ENCODE results near the gene WNT8B.

The WNT8B gene

DNA sequence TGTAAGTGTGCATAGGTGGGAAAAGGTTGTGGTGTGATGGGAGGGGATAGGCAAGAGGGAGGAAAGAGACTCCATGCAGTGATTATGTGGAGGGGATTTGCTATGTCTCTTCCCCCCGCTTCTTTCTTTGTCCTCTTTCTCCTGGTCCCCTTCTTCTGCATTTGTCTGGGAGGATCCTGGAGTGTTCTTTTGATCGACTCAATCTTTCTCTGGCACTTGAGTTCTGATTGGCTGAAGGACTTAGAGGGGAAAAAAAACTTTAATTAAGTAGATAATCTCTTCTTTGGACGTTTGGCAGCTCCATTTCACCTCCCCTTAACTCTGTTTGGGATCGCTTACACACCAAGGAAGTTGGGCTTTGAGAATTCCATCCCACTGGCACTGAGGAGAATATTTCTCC is at the start of gene WNT8B:
WNT8B (plus strand) TSS at position 301 of the 400 bp plus-strand sequence. CDS start 160 bp downstream, outside the sequence.
- DNase-seq, result no peak

GRCh38 chr10:100413173-100413572 is 49.6 kb upstream of the WNT8B start:
- peak in 1 of 2 donors; percentile 18 for DNase-seq

GRCh38 chr10:100419911-100420449 is 42.8 kb upstream of the WNT8B start:
- peak; percentile 53 to 60 for DNase-seq

DNA sequence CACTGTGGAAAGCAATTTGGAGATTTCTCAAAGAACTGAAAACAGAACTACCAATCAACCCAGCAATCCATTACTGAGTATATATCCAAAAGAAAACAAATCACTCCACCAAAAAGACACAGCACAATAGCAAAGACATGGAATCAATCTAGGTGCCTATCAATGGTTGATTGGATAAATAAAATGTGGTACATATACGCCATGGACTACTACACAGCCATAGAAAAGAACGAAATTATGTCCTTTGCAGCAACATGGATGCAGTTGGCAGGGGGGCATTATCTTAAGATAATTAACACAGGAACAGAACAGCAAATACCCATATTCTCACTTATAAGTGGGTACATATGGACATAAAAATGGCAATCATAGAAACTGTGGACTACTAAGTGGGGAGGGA is 35.4 kb upstream of the WNT8B start:
- no peak for DNase-seq

DNA sequence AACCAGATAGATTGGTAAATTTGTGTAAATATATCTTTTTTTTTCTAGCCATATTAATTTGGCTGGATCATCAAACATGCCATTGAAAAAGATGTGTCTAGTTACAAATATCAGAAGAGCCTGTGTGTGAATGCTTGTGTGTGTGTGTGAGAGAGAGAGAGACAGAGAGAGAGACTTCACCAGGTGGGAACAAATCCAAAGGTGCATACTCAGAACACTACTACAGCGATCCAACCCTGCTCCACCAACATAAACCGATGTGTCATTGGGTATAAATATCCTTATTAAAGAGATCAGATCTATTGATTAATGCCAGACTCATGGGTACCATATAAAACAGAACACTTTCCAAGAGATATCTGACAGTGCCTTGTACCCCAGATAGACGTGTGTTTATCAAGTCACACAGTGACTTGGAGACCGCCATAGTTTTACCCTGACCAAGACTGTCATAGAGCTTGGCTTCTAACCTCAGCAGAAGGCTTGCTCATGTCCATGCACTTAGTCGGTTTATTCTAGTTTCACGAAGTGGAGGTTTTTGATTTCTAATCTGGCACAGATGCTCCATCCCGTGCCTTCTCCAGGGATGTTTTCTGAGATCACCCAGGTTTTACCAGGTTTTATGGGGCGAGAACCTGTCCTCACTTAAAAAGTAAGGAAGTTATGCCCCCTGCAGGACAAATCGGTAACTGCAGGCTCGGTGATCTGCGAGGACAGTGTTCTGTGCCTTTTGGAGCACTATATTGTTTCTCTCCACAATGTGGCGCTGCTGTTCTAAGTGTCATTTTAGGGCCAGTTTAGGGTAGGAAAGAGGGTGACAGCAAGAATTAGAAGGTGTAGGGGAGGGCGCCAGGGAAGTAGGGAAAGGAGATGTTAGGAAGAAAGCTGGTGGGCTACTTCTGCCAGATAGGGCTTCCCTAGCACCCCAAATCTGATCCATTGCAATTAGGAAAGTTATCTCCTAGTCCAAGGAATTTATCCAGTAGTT is 29.3 kb upstream of the WNT8B start:
- DNase-seq, result peak; percentile 82 to 100

DNA sequence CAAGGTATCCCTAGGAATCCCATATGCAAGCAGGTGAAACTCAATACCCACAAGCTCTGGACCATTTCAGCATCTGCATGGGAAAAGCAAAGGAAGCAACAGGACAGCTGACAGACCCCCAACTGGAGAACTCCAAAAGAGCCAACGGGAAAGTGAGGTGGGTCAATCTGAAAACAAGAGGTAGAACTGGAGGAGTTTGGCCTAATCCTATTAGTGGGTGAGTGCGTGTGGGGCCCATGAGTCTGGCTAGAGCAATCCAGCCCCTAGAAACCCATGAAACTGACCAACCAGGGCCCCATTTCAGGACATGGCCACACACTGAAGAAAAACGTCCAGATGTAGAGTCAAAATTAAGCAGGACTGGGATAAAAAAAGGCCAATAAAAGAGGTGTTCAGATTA is 26.6 kb upstream of the WNT8B start:
- no peak for DNase-seq

DNA sequence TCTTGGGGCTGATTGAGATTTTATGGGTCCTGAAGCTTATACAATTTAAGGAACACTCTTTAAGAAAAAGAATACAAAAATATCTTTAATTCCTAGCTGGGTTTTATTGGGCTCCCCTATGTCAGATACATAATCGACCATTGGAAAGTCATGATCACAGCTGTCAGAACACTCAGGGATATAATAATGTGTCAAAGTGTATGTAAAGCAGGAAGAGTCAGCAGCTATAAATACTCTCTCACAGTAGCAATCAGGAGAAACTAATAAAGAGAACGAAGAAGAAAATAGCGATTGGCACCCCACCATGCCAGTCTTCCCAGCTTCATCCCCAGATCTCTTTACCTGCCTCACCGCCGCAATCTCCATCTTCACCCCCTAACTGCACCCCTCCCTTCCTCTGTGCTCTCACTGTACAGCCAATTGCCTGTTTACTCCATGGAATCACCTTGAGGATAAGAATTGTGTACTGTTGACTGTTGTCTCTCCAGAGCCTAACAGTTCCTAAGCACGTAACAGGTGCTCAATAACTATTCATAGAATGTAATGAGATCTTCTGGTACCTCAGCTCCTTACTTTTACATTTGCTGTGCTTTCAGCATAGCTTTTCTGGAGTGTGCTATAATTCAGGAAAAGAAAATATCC is 24.0 kb upstream of the WNT8B start:
- no peak for DNase-seq

DNA sequence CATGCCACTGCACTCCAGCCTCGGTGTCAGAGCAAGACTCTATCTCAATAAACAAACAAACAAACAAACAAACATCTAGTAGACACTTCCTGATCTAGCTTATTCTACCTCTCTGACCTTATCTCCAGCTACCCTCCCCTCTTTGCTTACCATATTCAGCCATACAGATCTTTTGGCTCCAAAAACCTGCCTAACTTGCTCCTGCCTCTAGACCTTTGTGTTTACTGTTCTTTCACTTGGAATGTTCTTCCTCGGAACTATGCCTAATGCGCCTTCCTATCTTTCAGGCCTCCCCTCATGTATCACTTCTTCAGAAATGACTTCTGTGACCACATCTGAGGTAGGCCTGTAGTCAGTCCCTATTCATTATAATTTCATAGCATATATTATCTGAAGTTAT is 20.3 kb upstream of the WNT8B start:
- DNase-seq, result no peak

GRCh38 chr10:100446130-100446761 is 16.6 kb upstream of the WNT8B start:
- DNase-seq, result no peak

- no peak for DNase-seq
Measured at GRCh38 chr10:100447663-100448062, 15.1 kb upstream of the WNT8B start.

DNA sequence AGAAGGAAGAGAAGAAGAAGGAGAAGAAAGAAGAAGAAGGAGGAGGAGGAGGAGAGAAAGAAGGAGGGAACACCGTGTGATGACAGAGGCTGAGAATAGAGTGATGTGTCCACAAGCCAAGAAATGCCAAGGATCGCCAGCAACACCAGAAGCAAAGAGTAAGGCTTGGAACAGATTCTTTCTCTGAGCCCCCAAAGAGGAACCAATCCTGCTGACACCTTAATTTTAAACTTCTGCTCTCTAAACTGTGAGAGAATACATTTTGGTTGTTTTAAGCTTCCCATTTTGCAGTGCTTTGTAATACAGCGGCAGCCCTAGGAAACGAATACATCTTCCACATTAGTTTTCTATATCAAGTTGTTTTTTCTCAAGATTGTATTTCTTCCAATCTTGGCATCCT is 13.9 kb upstream of the WNT8B start:
- DNase-seq, result peak; percentile 31 to 41

DNA sequence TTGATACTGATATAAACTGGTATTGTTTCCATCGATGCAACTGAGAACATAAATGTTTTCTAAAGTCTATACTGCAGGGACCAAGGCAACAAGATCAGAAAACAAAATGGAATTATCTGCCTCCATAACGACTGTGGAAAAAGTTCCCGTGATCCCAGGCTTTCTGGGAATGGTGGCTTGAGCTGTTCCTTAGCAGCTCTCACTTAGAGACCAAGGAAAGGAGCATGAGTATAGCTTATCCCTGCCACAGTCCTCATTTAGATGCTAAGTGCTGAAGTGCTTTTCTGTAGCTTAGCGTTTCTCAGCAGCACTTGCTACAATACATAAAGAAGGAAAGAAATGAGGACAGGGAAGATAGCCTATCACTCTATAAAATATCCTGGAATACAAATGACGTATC is 5.5 kb downstream of the WNT8B start:
- DNase-seq, result no peak

DNA sequence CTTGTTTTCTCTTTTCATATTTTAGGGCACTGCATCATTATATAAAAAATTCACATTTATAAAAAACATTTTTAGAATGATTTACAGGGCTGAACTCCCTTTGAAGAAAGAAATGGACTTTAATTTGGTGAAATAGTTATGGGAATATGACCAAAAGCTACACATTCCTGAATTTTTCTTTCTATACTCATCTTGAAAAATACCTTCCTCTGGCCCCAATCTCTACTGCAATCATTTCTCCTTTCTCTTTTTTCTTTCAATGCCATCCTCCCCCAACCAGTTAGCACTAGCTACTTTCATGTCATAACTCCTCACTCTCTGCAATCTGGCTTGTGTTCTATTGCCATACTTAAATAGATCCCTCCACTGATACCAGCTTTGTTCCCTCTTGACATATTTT is 6.2 kb downstream of the WNT8B start:
- no peak for DNase-seq

DNA sequence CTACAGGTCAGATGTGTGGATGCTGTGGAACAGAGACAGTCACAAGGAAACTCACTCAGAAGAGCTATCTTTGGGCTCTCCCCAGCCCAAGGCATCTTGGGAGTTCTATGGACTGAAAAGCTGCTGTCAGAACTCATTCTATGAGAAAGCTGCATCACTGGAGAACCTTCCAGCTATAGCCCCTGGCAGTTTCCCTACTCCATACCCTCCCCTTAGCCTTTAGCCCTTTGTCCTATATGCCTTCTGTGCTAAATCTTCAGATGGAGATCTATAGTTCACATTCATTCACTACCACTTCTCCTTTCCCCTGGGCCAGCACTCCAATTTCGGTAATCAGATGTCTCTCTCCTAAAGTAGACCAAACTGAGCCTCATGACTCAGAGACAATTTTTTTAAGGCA is 6.9 kb downstream of the WNT8B start:
- DNase-seq, result no peak

DNA sequence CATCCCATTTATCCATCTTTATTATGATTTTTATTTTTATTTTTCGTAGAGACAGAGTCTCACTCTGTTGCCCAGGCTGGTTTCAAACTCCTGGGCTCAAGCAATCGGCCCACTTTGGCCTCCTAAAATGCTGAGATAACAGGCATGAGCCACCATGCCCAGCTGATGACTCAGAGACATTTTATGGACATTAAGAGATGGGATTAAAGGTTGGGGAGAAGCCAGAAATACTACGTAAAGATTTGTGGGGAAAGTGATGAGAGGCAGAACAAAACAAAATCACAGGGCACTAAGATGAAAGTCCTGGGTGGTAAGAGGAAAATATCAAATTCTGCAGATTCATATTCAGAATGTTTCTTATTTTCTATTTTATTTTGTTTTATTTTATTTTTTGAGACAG is 7.6 kb downstream of the WNT8B start:
- no peak for DNase-seq

GRCh38 chr10:100477970-100478369 is 15.2 kb downstream of the WNT8B start:
- no peak for DNase-seq

DNA sequence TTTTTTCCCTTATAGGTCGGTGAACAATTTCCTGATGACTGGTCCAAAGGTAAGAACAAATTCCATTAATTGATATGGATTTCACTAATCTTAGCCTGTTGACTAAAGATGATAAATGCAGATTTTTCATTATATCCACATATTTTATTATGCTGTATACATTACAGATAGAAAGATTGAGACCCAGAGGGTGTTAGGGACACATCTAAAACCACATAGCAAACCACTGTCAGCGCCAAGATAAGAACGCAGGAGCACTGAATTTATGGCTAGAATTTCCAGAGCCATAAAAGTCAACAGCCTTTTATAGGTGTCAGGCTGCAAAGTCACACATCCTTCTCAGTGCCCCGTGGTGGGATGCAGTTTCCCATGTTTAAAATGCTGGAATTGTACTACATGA is 16.2 kb downstream of the WNT8B start:
- DNase-seq, result no peak

- DNase-seq, result no peak
Measured at GRCh38 chr10:100480002-100480401, 17.2 kb downstream of the WNT8B start.

DNA sequence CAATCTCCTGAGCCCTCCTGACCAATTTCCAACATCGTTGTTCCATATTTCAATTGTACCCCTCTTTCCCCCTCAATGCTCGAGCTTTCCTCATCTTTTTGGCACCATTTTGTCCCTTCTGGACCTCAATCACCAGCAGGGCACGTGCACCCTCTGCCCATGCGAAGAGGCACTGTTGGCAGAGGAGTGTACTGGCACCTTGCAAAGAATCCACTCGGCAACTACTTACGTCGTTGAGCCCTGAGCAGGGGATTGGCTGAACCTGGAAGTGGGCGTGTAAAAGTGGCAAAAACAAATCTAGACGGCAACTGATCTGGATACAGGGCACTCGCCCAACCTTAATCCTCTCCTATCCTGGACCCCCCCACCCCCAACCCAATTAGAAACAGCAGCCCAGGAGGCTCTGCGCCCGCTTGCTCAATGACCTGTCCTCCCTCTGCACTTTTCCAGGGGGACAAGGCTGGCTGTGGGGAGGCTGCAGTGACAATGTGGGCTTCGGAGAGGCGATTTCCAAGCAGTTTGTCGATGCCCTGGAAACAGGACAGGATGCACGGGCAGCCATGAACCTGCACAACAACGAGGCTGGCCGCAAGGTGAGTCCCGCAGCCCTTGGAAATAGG is 18.8 kb downstream of the WNT8B start:
- DNase-seq, result peak; percentile 80 to 97

GRCh38 chr10:100482181-100482833 is 19.5 kb downstream of the WNT8B start:
- peak; percentile 52 to 60 for DNase-seq

GRCh38 chr10:100482834-100483185 is 20.0 kb downstream of the WNT8B start:
- no peak for DNase-seq

DNA sequence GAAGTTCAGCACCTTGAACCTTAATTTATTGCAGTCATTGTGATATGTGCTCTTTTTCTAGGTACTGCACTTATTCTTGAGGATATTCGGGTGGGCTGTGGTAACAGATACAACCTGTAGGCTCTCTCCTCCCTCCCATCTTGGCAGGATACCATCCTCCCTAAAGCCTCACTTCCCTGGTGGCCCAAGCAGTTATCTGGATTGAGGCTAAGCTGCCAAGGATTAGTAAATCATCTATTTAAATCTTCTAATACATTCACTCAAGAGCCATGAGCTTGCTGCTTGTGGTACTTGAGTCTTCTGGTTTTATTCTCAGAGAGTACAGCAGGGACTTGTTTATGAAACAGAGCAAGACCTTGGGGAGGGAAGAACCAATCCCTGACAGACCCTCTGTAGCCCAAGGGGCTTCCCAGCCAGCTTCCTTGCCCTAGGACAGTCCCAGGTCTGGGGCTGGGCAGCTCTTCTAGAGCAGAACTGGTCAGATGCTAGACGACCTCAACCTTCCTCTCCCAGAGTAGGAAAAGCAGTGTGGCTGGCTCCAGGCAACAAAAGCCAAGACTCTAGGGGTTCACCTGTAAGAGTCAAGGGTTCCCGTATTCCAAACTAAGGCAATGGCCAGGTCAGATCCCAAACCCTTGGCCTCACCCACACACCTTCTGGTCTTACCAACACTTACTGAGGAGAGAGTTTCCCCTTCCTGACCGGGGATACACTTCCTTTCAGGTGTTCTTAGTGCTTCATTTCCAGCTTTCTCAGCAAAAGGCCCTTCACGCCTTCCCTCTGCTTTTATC is 21.3 kb downstream of the WNT8B start:
- no peak for DNase-seq
